PC-3 (cell line): ENCODE results near the gene LAMC2. TPM values are rescaled to one million over a fixed set of nuclear protein-coding genes. Genes with fewer than 3 reads are reported as not detected.

Source experiments
- ATAC-seq: fragments of 200-7000 bp; cut with Tn5 transposase; 2 replicates; pipeline ENCODE4 v1.9.1; 2020; ENCODE audit warnings: mild to moderate bottlenecking, moderate library complexity
- BruUV-seq: library from RNA; stranded (reverse); fragments of 400-500 nt; replicated peaks from 2 replicates; lab custom pipeline; 2021; lab: Mats Ljungman, UMichigan
- CTCF ChIA-PET: fragments of 300-600 bp; sonication (Branson Sonifier 250); formaldehyde crosslinking; loops from one replicate; lab custom pipeline; 2022; ENCODE audit warnings: antibody characterized with exemption; lab: Charles Lee
- POLR2A ChIA-PET: fragments of 300-600 bp; sonication (Branson Sonifier 250); formaldehyde crosslinking; loops from one replicate; lab custom pipeline; 2022; ENCODE audit warnings: antibody characterized with exemption; ENCODE audit not compliant: unreplicated experiment; lab: Charles Lee
- DNase-seq: peaks from one replicate; pipeline ENCODE4 v3.0.0-alpha.2; 2015
- H2AFZ ChIP-seq: fragments of 300-600 bp; sonication (generic); 2 replicates; pipeline ENCODE4 v1.6.0; 2016; ENCODE audit warnings: antibody characterized with exemption, low read length
- H3F3A ChIP-seq: fragments of 300-600 bp; sonication (generic); one replicate; pipeline ENCODE4 v1.6.0; 2017; ENCODE audit warnings: antibody characterized with exemption, low read length, control low read depth, mild to moderate bottlenecking; ENCODE audit not compliant: unreplicated experiment
- H3K27ac ChIP-seq: fragments of 300-600 bp; sonication (generic); 2 replicates; pipeline ENCODE4 v1.5.1; 2016; ENCODE audit warnings: mild to moderate bottlenecking, low read length
- H3K27me3 ChIP-seq: fragments of 300-600 bp; sonication (generic); 2 replicates; pipeline ENCODE4 v1.6.1; 2016; ENCODE audit warnings: low read length, mixed read lengths
- H3K36me3 ChIP-seq: fragments of 300-600 bp; sonication (generic); 2 replicates; pipeline ENCODE4 v1.6.1; 2016; ENCODE audit warnings: low read depth, mixed run types, low read length, mixed read lengths
- H3K4me1 ChIP-seq: fragments of 300-600 bp; sonication (generic); 2 replicates; pipeline ENCODE4 v1.5.1; 2016; ENCODE audit warnings: low read length; ENCODE audit not compliant: insufficient read depth
- H3K4me2 ChIP-seq: fragments of 300-600 bp; sonication (generic); 2 replicates; pipeline ENCODE4 v1.6.0; 2016; ENCODE audit warnings: low read length
- H3K4me3 ChIP-seq: fragments of 300-600 bp; sonication (generic); 2 replicates; pipeline ENCODE4 v1.5.1; 2016; ENCODE audit warnings: mild to moderate bottlenecking, low read length, mixed read lengths
- H3K79me2 ChIP-seq: fragments of 300-600 bp; sonication (generic); 2 replicates; pipeline ENCODE4 v1.6.1; 2017; ENCODE audit warnings: low read length, mixed read lengths
- H3K9ac ChIP-seq: fragments of 300-600 bp; sonication (generic); 2 replicates; pipeline ENCODE4 v1.6.0; 2016; ENCODE audit warnings: mild to moderate bottlenecking, low read length
- H3K9me2 ChIP-seq: fragments of 300-600 bp; sonication (generic); replicated peaks from 2 replicates; pipeline ENCODE4 v1.6.1; 2016; ENCODE audit warnings: mixed run types, low read length, mixed read lengths
- H3K9me3 ChIP-seq: fragments of 300-600 bp; sonication (generic); 2 replicates; pipeline ENCODE4 v1.6.1; 2016; ENCODE audit warnings: low read length, mixed read lengths
- H4K20me1 ChIP-seq: fragments of 300-600 bp; sonication (generic); 2 replicates; pipeline ENCODE4 v1.6.1; 2016; ENCODE audit warnings: low read length, mixed read lengths
- EZH2 ChIP-seq: fragments of 300-600 bp; sonication (generic); IDR thresholded peaks from one replicate; pipeline ENCODE4 v1.6.1; 2017; ENCODE audit warnings: antibody characterized with exemption, mild to moderate bottlenecking, low read length; ENCODE audit not compliant: unreplicated experiment
- EZH2phosphoT487 ChIP-seq: fragments of 300-600 bp; sonication (generic); IDR thresholded peaks from 2 replicates; pipeline ENCODE4 v1.6.1; 2018; ENCODE audit warnings: mild to moderate bottlenecking, antibody characterized with exemption, low read length, borderline replicate concordance
- intact Hi-C: fragments of 100-400 bp; cut with micrococcal nuclease; formaldehyde crosslinking; loops from 2 replicates; pipeline ENCODE4 v1.9.0; 2023
- total RNA-seq: library from RNA; depleted of rRNA; stranded (reverse); fragments of >200 nt; gene quantifications from 2 replicates; pipeline ENCODE4 v1.2.3, GENCODE V29; 2014
- TF ChIP-seq, protein P1 (sequence below): fragments of 300-600 bp; sonication (generic); conservative IDR thresholded peaks from 2 replicates; pipeline ENCODE4 v1.5.1; 2017; ENCODE audit warnings: antibody characterized with exemption, low read depth, mild to moderate bottlenecking, low read length

The LAMC2 gene
- total RNA-seq, 1 experiment from 2014 or later, result 105 TPM

DNA sequence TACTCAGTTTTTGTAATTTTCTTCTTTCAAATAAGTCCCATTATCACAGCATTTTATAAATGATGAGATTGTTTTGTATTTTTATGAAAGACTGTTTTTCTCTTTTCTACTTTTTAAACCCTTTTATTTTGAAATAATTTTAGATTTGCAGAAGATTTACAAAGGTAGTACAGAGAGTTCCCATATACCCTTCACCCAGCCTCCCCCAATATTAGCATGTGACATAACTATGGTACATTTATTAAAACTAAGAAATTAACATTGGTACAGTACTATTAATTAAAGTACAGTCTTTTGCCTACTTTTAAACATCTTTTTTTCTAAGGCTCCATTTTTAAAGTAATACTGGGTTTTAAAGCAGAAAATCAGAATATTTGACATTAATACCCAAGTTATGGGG, 35.6 kb upstream of the LAMC2 start:
- H3K4me2 ChIP-seq, result no peak overlapping the region
- H3F3A ChIP-seq, result no peaks in the 10 kb centered on the region
- no peaks in the 10 kb centered on the region for H3K4me1 ChIP-seq
- H3K9me3 ChIP-seq, result no peaks in the 10 kb centered on the region
- no peak overlapping the region for H3K27ac ChIP-seq
- H3K4me3 ChIP-seq, result no peak overlapping the region
- POLR2A ChIA-PET, result no interaction called here
- no peaks in the 10 kb centered on the region for H3K9me2 ChIP-seq
- intact Hi-C loops, result no loop called here
- H3K79me2 ChIP-seq, result no peaks in the 10 kb centered on the region
- H4K20me1 ChIP-seq, result no peaks in the 10 kb centered on the region
- H3K36me3 ChIP-seq, result no peaks in the 10 kb centered on the region
- H3K27me3 ChIP-seq, result no peaks in the 10 kb centered on the region
- no peak for DNase-seq
- no peak overlapping the region for H2AFZ ChIP-seq
- no peak overlapping the region for H3K9ac ChIP-seq
- CTCF ChIA-PET, result no interaction called here
- no TSS peak for BruUV-seq
- TF ChIP-seq EZH2 (no peak), EZH2phosphoT487 (no peak)
- TF ChIP-seq, protein P1, sequence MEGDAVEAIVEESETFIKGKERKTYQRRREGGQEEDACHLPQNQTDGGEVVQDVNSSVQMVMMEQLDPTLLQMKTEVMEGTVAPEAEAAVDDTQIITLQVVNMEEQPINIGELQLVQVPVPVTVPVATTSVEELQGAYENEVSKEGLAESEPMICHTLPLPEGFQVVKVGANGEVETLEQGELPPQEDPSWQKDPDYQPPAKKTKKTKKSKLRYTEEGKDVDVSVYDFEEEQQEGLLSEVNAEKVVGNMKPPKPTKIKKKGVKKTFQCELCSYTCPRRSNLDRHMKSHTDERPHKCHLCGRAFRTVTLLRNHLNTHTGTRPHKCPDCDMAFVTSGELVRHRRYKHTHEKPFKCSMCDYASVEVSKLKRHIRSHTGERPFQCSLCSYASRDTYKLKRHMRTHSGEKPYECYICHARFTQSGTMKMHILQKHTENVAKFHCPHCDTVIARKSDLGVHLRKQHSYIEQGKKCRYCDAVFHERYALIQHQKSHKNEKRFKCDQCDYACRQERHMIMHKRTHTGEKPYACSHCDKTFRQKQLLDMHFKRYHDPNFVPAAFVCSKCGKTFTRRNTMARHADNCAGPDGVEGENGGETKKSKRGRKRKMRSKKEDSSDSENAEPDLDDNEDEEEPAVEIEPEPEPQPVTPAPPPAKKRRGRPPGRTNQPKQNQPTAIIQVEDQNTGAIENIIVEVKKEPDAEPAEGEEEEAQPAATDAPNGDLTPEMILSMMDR, result no peak
- ATAC-seq, result no peak

DNA sequence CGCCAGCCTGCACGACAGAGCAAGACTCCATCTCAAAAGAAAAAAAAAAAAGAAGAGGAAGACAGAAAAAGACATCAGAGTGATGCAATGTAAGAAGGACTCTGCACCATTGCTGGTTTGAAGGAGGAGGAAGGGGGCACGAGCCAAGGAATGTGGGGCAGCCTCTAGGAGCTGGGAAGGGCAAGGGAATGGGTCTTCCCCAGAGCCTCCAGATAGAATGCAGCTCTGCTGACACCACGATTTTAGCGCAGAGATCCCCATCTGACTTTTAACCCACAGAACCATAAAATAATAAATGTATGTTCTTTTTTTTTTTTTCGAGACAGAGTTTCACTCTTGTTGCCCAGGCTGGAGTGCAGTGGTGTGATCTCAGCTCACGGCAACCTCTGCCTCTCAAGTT, 33.9 kb upstream of the LAMC2 start:
- ATAC-seq (no peak), DNase-seq (no peak)
- CTCF ChIA-PET, result no interaction called here

DNA sequence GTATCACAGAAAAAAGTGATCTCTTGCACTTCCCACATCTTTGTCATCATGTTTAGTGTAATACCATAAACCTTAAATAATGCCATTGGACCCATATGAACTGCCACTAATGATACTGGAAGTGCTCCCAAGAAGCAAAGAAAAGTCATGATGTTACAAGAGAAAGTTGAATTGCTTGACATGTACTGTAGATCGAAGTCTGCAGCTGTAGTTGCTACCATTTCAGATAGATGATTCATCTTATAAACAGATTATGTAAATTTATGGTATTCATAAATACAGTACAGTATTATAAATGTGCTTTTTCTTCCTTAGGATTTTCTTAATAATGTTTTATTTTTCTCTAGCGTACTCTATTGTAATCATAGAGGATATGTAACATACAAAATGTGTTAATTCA, 30.1 kb upstream of the LAMC2 start:
- ATAC-seq (peak; percentile 25), DNase-seq (no peak)
- no TSS peak for BruUV-seq
- Histone ChIP-seq H3K36me3 (no peaks in the 10 kb centered on the region), H2AFZ (no peak overlapping the region), H3K4me3 (no peak overlapping the region), H3K4me1 (peaks cover 25% of the 10 kb centered on the region), H3K79me2 (no peaks in the 10 kb centered on the region), H4K20me1 (no peaks in the 10 kb centered on the region), H3K9me2 (no peaks in the 10 kb centered on the region), H3K27me3 (no peaks in the 10 kb centered on the region), H3K9me3 (no peaks in the 10 kb centered on the region), H3K4me2 (no peak overlapping the region), H3F3A (no peaks in the 10 kb centered on the region), H3K27ac (no peak overlapping the region), H3K9ac (no peak overlapping the region)
- POLR2A ChIA-PET, result no interaction called here
- TF ChIP-seq EZH2 (no peak), EZH2phosphoT487 (no peak)
- TF ChIP-seq, protein P1, result no peak
- intact Hi-C loops, result no loop called here
- CTCF ChIA-PET, result no interaction called here

More for the DNA sequence above, 33.9 kb upstream of the LAMC2 start:
- no peak overlapping the region for H3K4me3 ChIP-seq
- H3K27me3 ChIP-seq, result no peaks in the 10 kb centered on the region
- no TSS peak for BruUV-seq
- no peaks in the 10 kb centered on the region for H3K9me3 ChIP-seq
- H3F3A ChIP-seq, result no peaks in the 10 kb centered on the region
- no peaks in the 10 kb centered on the region for H3K79me2 ChIP-seq
- H3K27ac ChIP-seq, result no peak overlapping the region
- TF ChIP-seq EZH2 (no peak), EZH2phosphoT487 (no peak)
- TF ChIP-seq, protein P1, result no peak
- no peak overlapping the region for H2AFZ ChIP-seq
- intact Hi-C loops, result no loop called here
- H3K4me1 ChIP-seq, result no peaks in the 10 kb centered on the region
- POLR2A ChIA-PET, result no interaction called here
- no peak overlapping the region for H3K9ac ChIP-seq
- no peaks in the 10 kb centered on the region for H4K20me1 ChIP-seq
- H3K9me2 ChIP-seq, result no peaks in the 10 kb centered on the region
- H3K36me3 ChIP-seq, result no peaks in the 10 kb centered on the region
- no peak overlapping the region for H3K4me2 ChIP-seq
